Peyer's patch (tissue), 4 donors: ENCODE measurements around the gene CCDC39. TPM values are rescaled to one million over a fixed set of nuclear protein-coding genes. Genes with fewer than 3 reads are reported as not detected.

Experiments
- DNase-seq, 3 donors: peaks; one replicate each; pipeline ENCODE4 v3.0.0-alpha.2; 2017 to 2019
- H3K27ac ChIP-seq, 4 donors: fragments of 200-600 bp; sonication (generic); one replicate each; pipeline ENCODE4 v1.5.1; 2016 to 2019
- H3K27me3 ChIP-seq, 2 donors: fragments of 200-600 bp; sonication (generic); one replicate each; pipeline ENCODE4 v1.5.1; 2019
- H3K36me3 ChIP-seq, 3 donors: fragments of 200-600 bp; sonication (generic); one replicate each; pipeline ENCODE4 v1.5.1; 2016 to 2019
- H3K4me1 ChIP-seq, 4 donors: fragments of 200-600 bp; sonication (generic); one replicate each; pipeline ENCODE4 v1.5.1; 2016 to 2019
- H3K4me3 ChIP-seq, 4 donors: fragments of 200-600 bp; sonication (generic); 1 replicate in 3 of 4; 2 replicates in 1 of 4; pipeline ENCODE4 v1.5.1; 2016 to 2019; ENCODE audit warnings: mild to moderate bottlenecking in 1 of 4
- H3K9me3 ChIP-seq, 4 donors: fragments of 200-600 bp; sonication (generic); one replicate each; pipeline ENCODE4 v1.5.1; 2016 to 2019; ENCODE audit warnings: mild to moderate bottlenecking in 1 of 4
- POLR2A ChIP-seq, 2 donors: fragments of 450-650 bp; IDR thresholded peaks; one replicate each; pipeline ENCODE4 v1.5.1; 2017; ENCODE audit warnings: antibody characterized with exemption in 2 of 2, mild to moderate bottlenecking in 2 of 2, moderate library complexity in 2 of 2
- total RNA-seq, 4 donors: library from RNA; depleted of rRNA; stranded (reverse); fragments of >200 nt; gene quantifications; one replicate each; pipeline ENCODE4 v1.1.0, GENCODE V29; 2016
- TF ChIP-seq, protein P1 (sequence below), 6 experiments: fragments of 450-650 bp in 4 of 6; fragments of 200-600 bp in 2 of 6; sonication (generic) in 1 of 6; IDR thresholded peaks; one replicate each; pipeline ENCODE4 v1.5.1; 2017 to 2019; ENCODE audit warnings: antibody characterized with exemption in 6 of 6, mild to moderate bottlenecking in 3 of 6, moderate library complexity in 1 of 6

CCDC39 gene
- not detected for total RNA-seq

DNA sequence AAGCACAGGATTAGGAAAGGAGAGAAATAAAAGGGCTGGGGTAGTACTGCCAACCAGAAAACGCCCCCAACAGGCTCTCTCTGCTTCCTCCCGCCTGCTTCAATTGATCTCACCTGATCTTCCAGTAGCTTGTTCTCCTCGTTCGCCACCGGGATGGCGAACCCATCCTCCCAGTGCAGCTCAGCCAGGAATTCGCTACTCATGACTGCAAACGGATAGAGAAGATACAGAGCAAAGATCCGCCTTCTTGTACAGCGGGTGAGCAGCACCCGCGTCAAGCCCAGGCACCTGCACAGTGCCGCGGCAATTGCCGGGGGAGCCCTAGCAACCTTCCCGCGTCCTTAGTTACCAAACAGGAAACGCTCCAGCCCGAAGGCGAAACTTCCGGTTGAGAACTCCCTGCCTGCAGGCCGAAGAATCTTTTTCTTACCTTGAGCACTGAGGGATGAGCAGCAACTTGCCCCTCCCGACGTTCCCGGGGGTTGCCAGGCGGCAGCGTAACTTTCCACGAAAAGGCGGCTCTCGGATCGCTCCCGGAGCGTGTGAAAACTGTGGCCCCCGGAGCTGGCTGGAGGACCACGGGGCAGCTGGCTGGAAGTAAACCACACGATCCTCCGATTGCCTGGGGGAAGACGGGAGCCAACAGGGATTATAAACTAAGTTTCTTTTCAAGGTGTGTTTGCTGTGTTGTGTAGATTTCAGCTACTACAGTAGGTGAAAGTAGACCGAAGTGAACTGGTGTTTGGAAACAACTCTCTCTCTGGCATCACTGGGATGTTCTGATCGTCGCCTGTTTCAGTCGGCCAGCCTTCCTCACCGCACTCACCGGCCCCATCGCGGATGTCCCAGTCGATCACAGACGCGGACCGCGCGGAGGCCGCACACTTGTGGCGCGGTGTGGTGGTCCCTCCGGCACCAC lies at the start of gene CCDC39:
CCDC39 (minus strand) TSS at position 312 of the 919 bp plus-strand sequence; CDS start at position 203, 109 bp downstream.
- Histone ChIP-seq H3K4me3 (peak within 1 kb of the TSS; percentile 35 to 65 (median 48)), H3K9me3 (no peaks in the 10 kb centered on the region), H3K36me3 (no peaks in the 10 kb centered on the region), H3K27ac (no peak within 1 kb of the TSS), H3K27me3 (no peaks in the 10 kb centered on the region), H3K4me1 (peaks cover 0 to 13% (median 1%) of the 10 kb centered on the region in 4 donors)
- TF ChIP-seq, protein P1, sequence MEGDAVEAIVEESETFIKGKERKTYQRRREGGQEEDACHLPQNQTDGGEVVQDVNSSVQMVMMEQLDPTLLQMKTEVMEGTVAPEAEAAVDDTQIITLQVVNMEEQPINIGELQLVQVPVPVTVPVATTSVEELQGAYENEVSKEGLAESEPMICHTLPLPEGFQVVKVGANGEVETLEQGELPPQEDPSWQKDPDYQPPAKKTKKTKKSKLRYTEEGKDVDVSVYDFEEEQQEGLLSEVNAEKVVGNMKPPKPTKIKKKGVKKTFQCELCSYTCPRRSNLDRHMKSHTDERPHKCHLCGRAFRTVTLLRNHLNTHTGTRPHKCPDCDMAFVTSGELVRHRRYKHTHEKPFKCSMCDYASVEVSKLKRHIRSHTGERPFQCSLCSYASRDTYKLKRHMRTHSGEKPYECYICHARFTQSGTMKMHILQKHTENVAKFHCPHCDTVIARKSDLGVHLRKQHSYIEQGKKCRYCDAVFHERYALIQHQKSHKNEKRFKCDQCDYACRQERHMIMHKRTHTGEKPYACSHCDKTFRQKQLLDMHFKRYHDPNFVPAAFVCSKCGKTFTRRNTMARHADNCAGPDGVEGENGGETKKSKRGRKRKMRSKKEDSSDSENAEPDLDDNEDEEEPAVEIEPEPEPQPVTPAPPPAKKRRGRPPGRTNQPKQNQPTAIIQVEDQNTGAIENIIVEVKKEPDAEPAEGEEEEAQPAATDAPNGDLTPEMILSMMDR (IDR thresholded peaks at IDR 0.05): no peak
- no peak for TF ChIP-seq POLR2A (IDR thresholded peaks at IDR 0.05)
- peak; percentile 18 to 73 (median 70) for DNase-seq

DNA sequence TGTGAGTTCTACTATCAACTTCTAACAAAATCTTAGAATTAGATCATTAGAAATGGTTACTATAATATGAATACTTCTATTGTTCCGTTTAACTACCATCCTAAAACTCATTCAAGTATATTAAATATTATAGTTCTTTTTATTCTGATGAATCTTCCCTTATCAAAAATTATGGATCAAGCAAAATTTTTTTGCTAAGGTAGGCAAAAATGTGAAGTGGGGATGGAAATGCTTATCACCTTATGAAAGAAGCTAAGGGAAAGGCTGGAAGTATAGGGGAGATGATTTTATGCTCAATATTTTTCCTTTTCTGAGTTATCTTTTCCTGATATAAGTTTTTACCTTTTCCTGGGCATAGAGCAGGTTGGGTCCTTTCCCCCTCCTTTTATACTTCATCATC lies 40.7 kb upstream of the CCDC39 start:
- Histone ChIP-seq H3K4me3 (no peak overlapping the region), H3K27me3 (no peaks in the 10 kb centered on the region), H3K27ac (no peak overlapping the region), H3K36me3 (no peaks in the 10 kb centered on the region), H3K4me1 (no peaks in the 10 kb centered on the region), H3K9me3 (no peaks in the 10 kb centered on the region)
- no peak for TF ChIP-seq POLR2A (IDR thresholded peaks at IDR 0.05)
- TF ChIP-seq, protein P1 (IDR thresholded peaks at IDR 0.05): no peak
- no peak for DNase-seq

DNA sequence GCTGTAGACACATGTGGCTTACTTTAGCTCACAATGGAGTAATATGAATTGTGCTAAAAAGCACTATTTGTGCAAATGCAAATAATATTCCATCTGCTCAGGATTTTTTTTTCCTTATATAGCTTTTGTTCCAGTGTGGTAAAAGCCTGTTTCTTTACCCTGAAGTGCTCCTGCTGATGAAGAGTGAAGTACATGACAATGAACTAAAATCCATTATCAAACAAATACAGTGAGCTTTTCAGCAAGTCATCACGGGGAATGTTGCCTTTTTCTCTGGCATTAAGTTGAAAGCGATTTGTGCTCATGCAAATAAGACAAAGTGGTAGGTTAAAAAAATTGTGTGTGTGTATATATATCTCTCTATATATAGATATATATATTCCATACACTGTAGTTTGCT lies 28.6 kb upstream of the CCDC39 start:
- no peak for DNase-seq
- no peak overlapping the region for H3K4me3 ChIP-seq
- no peak for TF ChIP-seq POLR2A (IDR thresholded peaks at IDR 0.05)
- TF ChIP-seq, protein P1 (IDR thresholded peaks at IDR 0.05): no peak
- no peaks in the 10 kb centered on the region for H3K4me1 ChIP-seq
- no peaks in the 10 kb centered on the region for H3K36me3 ChIP-seq
- no peaks in the 10 kb centered on the region for H3K27me3 ChIP-seq
- no peaks in the 10 kb centered on the region for H3K9me3 ChIP-seq
- no peak overlapping the region for H3K27ac ChIP-seq

DNA sequence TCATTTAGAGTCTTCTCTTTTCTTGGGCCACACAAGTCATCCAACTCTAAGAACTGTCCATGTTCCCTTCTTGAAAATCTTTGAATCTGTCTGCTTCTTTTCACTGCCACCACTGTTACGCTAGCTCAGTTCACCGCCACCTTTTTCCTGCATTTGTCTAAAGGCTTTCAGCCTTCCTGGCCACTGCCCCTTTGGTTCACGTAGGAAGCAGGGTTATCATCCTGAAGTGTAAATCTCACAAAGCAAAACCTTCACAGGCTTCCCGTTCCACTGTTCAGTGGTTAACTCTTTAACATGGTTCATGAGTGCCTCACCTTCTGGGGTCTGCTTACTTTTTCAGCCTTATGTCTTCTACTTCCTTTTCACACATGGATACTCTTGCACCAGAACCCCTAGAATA lies 26.3 kb upstream of the CCDC39 start:
- H3K27me3 ChIP-seq: no peaks in the 10 kb centered on the region
- H3K9me3 ChIP-seq: no peaks in the 10 kb centered on the region
- no peaks in the 10 kb centered on the region for H3K4me1 ChIP-seq
- no peak for DNase-seq
- H3K27ac ChIP-seq: no peak overlapping the region
- TF ChIP-seq, protein P1 (IDR thresholded peaks at IDR 0.05): no peak
- H3K4me3 ChIP-seq: no peak overlapping the region
- H3K36me3 ChIP-seq: no peaks in the 10 kb centered on the region

DNA sequence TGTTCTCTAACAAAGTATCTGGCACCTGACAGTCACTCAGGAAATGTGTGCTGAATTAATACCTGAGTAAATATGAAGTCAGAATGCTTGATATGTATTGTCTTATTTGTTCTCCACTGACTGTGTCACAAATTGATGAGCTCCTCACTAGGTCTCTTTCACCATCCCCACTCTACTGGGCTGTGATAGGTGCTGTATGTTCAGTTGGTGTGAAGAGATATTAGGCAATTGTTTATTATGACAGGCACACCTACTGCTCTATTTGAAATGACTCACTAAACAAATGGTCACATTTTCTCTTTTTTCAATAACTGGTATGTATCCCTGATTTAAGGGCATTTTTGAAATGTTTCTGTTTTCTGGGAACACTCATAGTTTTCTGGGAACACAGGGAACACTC lies 25.2 kb upstream of the CCDC39 start:
- Histone ChIP-seq H3K27ac (no peak overlapping the region), H3K9me3 (no peaks in the 10 kb centered on the region), H3K4me3 (no peak overlapping the region), H3K36me3 (no peaks in the 10 kb centered on the region), H3K4me1 (no peaks in the 10 kb centered on the region), H3K27me3 (no peaks in the 10 kb centered on the region)
- TF ChIP-seq POLR2A (IDR thresholded peaks at IDR 0.05): no peak
- TF ChIP-seq, protein P1 (IDR thresholded peaks at IDR 0.05): no peak
- DNase-seq: no peak
